ENCODE results near the gene ATP2B2. TPM values are rescaled to one million over a fixed set of nuclear protein-coding genes. Genes with fewer than 3 reads are reported as not detected.

Gene ATP2B2
- polyA plus RNA-seq, 3 donors, result not detected

DNA sequence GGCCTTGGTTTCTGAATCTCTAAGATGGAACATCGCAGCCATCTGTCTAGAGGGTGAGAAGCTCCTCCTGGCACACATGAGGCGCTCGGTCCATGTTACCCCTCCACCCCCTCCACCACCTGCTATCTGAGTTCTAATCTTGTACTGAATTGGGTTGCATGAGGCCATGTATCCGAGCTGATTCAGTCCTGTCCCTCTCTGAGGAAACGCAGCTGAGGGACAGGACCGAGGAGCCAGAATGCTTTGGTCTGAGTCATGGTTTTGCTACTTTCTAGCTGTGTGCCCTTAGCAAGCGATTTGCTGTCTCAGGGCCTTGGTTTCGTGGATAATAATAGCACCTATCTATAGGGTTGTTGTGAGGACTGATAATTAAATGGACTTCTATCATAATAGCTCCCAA lies 96.7 kb downstream of the ATP2B2 start:
- no peaks in the 10 kb centered on the region for H3K79me2 ChIP-seq (ENCODE audit: insufficient read depth, low read length)
- Mint-ChIP-seq H3K4me3 (no peak overlapping the region), H3K9me3 (no peaks in the 10 kb centered on the region), H3K27ac (peak overlapping the region in 1 of 7 donors; percentile 8), H3K4me1 (no peaks in the 10 kb centered on the region), H3K36me3 (no peaks in the 10 kb centered on the region), H3K27me3 (ENCODE audit: low read depth in 3 of 3) (peaks cover 0 to 2% (median 0%) of the 10 kb centered on the region in 3 donors)
- H3K27ac ChIP-seq (ENCODE audit: low read depth in 1 of 2, low read length in 2 of 2), result no peak overlapping the region
- intact Hi-C loops (cut with micrococcal nuclease), result no loop called here
- no peaks in the 10 kb centered on the region for H3K9me3 ChIP-seq (replicated peaks in 1 of 2; ENCODE audit: control insufficient read depth in 1 of 2, insufficient read depth in 1 of 2, low read length in 2 of 2)
- no peak overlapping the region for H3K9ac ChIP-seq (ENCODE audit: insufficient read depth, low read length, poor library complexity, severe bottlenecking)
- no peak overlapping the region for H3K4me2 ChIP-seq (replicated peaks; ENCODE audit: extremely low read depth, low read length, poor library complexity, severe bottlenecking)
- no peaks in the 10 kb centered on the region for H3K27me3 ChIP-seq (ENCODE audit: control insufficient read depth in 2 of 2, insufficient read depth in 2 of 2, low read length in 2 of 2)
- TF ChIP-seq CTCF (IDR thresholded peaks at IDR 0.05), result no peak
- no peaks in the 10 kb centered on the region for H4K20me1 ChIP-seq (ENCODE audit: insufficient read depth, low read length)
- no peak overlapping the region for H2AFZ ChIP-seq (ENCODE audit: insufficient read depth, low read depth, low read length, poor library complexity, severe bottlenecking)
- H3K36me3 ChIP-seq (replicated peaks in 1 of 2; ENCODE audit: control insufficient read depth in 1 of 2, insufficient read depth in 2 of 2, low read length in 2 of 2), result no peaks in the 10 kb centered on the region
- no peaks in the 10 kb centered on the region for H3K4me1 ChIP-seq (ENCODE audit: control insufficient read depth in 1 of 2, insufficient read depth in 2 of 2, low read length in 2 of 2)
- no peak for DNase-seq
- no peak overlapping the region for H3K4me3 ChIP-seq (replicated peaks in 1 of 3; ENCODE audit: low read depth in 2 of 3, low read length in 3 of 3)
- 100% methylated on average over 3 of the region's 8 CpGs for WGBS (ENCODE audit: insufficient coverage)

GRCh38 chr3:10407361-10407760 lies 98.0 kb downstream of the ATP2B2 start:
- Mint-ChIP-seq H3K9me3 (no peaks in the 10 kb centered on the region), H3K4me1 (no peaks in the 10 kb centered on the region), H3K27ac (no peak overlapping the region), H3K27me3 (ENCODE audit: low read depth in 3 of 3) (no peaks in the 10 kb centered on the region), H3K36me3 (no peaks in the 10 kb centered on the region), H3K4me3 (no peak overlapping the region)
- intact Hi-C loops (cut with micrococcal nuclease), result no loop called here
- H3K4me3 ChIP-seq (replicated peaks in 1 of 3; ENCODE audit: low read depth in 2 of 3, low read length in 3 of 3), result no peak overlapping the region
- H3K4me1 ChIP-seq (ENCODE audit: control insufficient read depth in 1 of 2, insufficient read depth in 2 of 2, low read length in 2 of 2), result no peaks in the 10 kb centered on the region
- no peaks in the 10 kb centered on the region for H3K27me3 ChIP-seq (ENCODE audit: control insufficient read depth in 2 of 2, insufficient read depth in 2 of 2, low read length in 2 of 2)
- H3K9ac ChIP-seq (ENCODE audit: insufficient read depth, low read length, poor library complexity, severe bottlenecking), result no peak overlapping the region
- no peaks in the 10 kb centered on the region for H3K9me3 ChIP-seq (replicated peaks in 1 of 2; ENCODE audit: control insufficient read depth in 1 of 2, insufficient read depth in 1 of 2, low read length in 2 of 2)
- TF ChIP-seq CTCF (IDR thresholded peaks at IDR 0.05), result no peak
- WGBS (ENCODE audit: insufficient coverage), result 72% methylated on average over 7 of the region's 8 CpGs
- H3K27ac ChIP-seq (ENCODE audit: low read depth in 1 of 2, low read length in 2 of 2), result no peak overlapping the region
- no peaks in the 10 kb centered on the region for H3K36me3 ChIP-seq (replicated peaks in 1 of 2; ENCODE audit: control insufficient read depth in 1 of 2, insufficient read depth in 2 of 2, low read length in 2 of 2)
- H2AFZ ChIP-seq (ENCODE audit: insufficient read depth, low read depth, low read length, poor library complexity, severe bottlenecking), result no peak overlapping the region
- H3K4me2 ChIP-seq (replicated peaks; ENCODE audit: extremely low read depth, low read length, poor library complexity, severe bottlenecking), result no peak overlapping the region
- no peak for DNase-seq
- no peaks in the 10 kb centered on the region for H4K20me1 ChIP-seq (ENCODE audit: insufficient read depth, low read length)
- H3K79me2 ChIP-seq (ENCODE audit: insufficient read depth, low read length), result no peaks in the 10 kb centered on the region
